HepG2 (cell line): ENCODE results near the gene RNF125. TPM values are rescaled to one million over a fixed set of nuclear protein-coding genes. Genes with fewer than 3 reads are reported as not detected.
A peak's percentile ranks its signal among the peaks of the same experiment; 100 is the strongest.

Source experiments
- ELK4 ChIP-seq: sonication (generic); formaldehyde crosslinking; IDR thresholded peaks from 2 replicates; pipeline ENCODE4 v1.9.0; 2021; ENCODE audit warnings: missing genetic modification reagents, borderline replicate concordance
- GABPA ChIP-seq, 2 experiments: IDR thresholded peaks; 2 replicates each; pipeline ENCODE4 v1.6.1; 2011 to 2016; ENCODE audit warnings: low read depth in 2 of 2, low read length in 1 of 2, missing biosample characterization in 1 of 2, missing genetic modification characterization in 1 of 2
- HIVEP1 ChIP-seq: sonication (generic); formaldehyde crosslinking; IDR thresholded peaks from 2 replicates; pipeline ENCODE4 v1.4.0; 2020; ENCODE audit warnings: mild to moderate bottlenecking, missing genetic modification reagents
- MAF1 ChIP-seq: sonication (generic); formaldehyde crosslinking; IDR thresholded peaks from 2 replicates; pipeline ENCODE4 v1.5.0; 2020; ENCODE audit warnings: missing genetic modification reagents, borderline replicate concordance
- MEIS1 ChIP-seq: sonication (generic); formaldehyde crosslinking; IDR thresholded peaks from 2 replicates; pipeline ENCODE4 v1.9.0; 2021; ENCODE audit warnings: mild to moderate bottlenecking, missing genetic modification reagents, moderate library complexity, borderline replicate concordance
- NFAT5 ChIP-seq: sonication (generic); formaldehyde crosslinking; IDR thresholded peaks from 2 replicates; pipeline ENCODE4 v1.4.0; 2020; ENCODE audit warnings: missing genetic modification reagents
- RFXAP ChIP-seq: sonication (generic); formaldehyde crosslinking; IDR thresholded peaks from 2 replicates; pipeline ENCODE4 v1.4.0; 2020; ENCODE audit warnings: missing genetic modification reagents, borderline replicate concordance
- SMAD3 ChIP-seq: sonication (generic); formaldehyde crosslinking; IDR thresholded peaks from 2 replicates; pipeline ENCODE4 v1.4.0; 2020; ENCODE audit warnings: missing genetic modification reagents
- SOX13 ChIP-seq, 3 experiments: fragments of 450-650 bp in 1 of 3; sonication (generic) in 1 of 3; formaldehyde crosslinking in 1 of 3; IDR thresholded peaks in 2 of 3; conservative IDR thresholded peaks in 1 of 3; 2 replicates each; pipeline versions ENCODE4 v1.5.0 to v1.6.1; 2016 to 2020; ENCODE audit warnings: antibody characterized with exemption in 1 of 3, mild to moderate bottlenecking in 1 of 3, missing compliant biosample characterization in 1 of 3, missing genetic modification reagents in 1 of 3, moderate library complexity in 1 of 3
- STAG1 ChIP-seq: sonication (generic); formaldehyde crosslinking; IDR thresholded peaks from 2 replicates; pipeline ENCODE4 v1.4.0; 2020; ENCODE audit warnings: missing genetic modification reagents
- TAF1 ChIP-seq: sonication (generic); formaldehyde crosslinking; IDR thresholded peaks from 2 replicates; pipeline ENCODE4 v1.4.0; 2020; ENCODE audit warnings: missing genetic modification reagents
- TRIM22 ChIP-seq: fragments of 450-650 bp; IDR thresholded peaks from 2 replicates; pipeline ENCODE4 v1.6.1; 2017
- ZMYM2 ChIP-seq: sonication (generic); formaldehyde crosslinking; IDR thresholded peaks from 2 replicates; pipeline ENCODE4 v1.8.0; 2022; ENCODE audit warnings: mild to moderate bottlenecking, missing genetic modification reagents
- ZNF329 ChIP-seq: sonication (generic); formaldehyde crosslinking; IDR thresholded peaks from 2 replicates; pipeline ENCODE4 v1.9.0; 2021; ENCODE audit warnings: low read depth, mild to moderate bottlenecking, missing genetic modification reagents
- ZNF343 ChIP-seq: sonication (generic); formaldehyde crosslinking; IDR thresholded peaks from 2 replicates; pipeline ENCODE4 v1.4.0; 2020; ENCODE audit warnings: mild to moderate bottlenecking, missing genetic modification reagents
- ZNF414 ChIP-seq: sonication (generic); formaldehyde crosslinking; IDR thresholded peaks from 2 replicates; pipeline ENCODE4 v1.5.0; 2020; ENCODE audit warnings: missing genetic modification reagents
- ZNF75D ChIP-seq: sonication (generic); formaldehyde crosslinking; IDR thresholded peaks from 2 replicates; pipeline ENCODE4 v1.8.1; 2023; ENCODE audit warnings: missing genetic modification reagents, mild to moderate bottlenecking, borderline replicate concordance
- polyA plus RNA-seq, 8 experiments: library from polyadenylated mRNA; depleted of rRNA in 3 of 8; stranded (reverse) in 7 of 8; unstranded in 1 of 8; fragments of >200 nt; fragmentation: Illumina TruSeq in 4 of 8; extraction: Trizol in 4 of 8; gene quantifications; 2 replicates each; pipeline versions ENCODE4 v1.2.1 to v1.2.3, GENCODE V29; 2011 to 2016; ENCODE audit warnings: low read depth in 4 of 8, missing spikeins in 1 of 8, mixed read lengths in 1 of 8; ENCODE audit not compliant: insufficient read depth in 1 of 8
- total RNA-seq, 5 experiments: library from RNA; depleted of rRNA; stranded (reverse); fragments of >200 nt; fragmentation: Illumina TruSeq; extraction: Trizol; gene quantifications; 2 replicates each; pipeline ENCODE4 v1.2.3, GENCODE V29; 2016; ENCODE audit warnings: low read depth in 1 of 5

The RNF125 gene
- total and polyA plus RNA-seq, 2 of the 13 experiments (the other 11 are each of a cell fraction or from before 2014, with no cell fraction given): 0.58 to 1.8 TPM

- TF ChIP-seq NFAT5 (CRISPR knock-in tag) (no peak), TAF1 (CRISPR knock-in tag) (0 out of 2 replicates have a peak, but pooled peaks have one; percentile 28), MAF1 (CRISPR knock-in tag) (no peak), HIVEP1 (CRISPR knock-in tag) (peak; percentile 34; the same call in 1 of the 2 replicates), TRIM22 (no peak), ZMYM2 (peak; percentile 36; the same call in 1 of the 2 replicates), ELK4 (CRISPR knock-in tag) (no peak), RFXAP (CRISPR knock-in tag) (no peak), STAG1 (no peak), ZNF414 (no peak), ZNF343 (CRISPR knock-in tag) (peak; percentile 76; the same call in 1 of the 2 replicates), SMAD3 (CRISPR knock-in tag) (no peak), SOX13 (IDR thresholded peaks at IDR 0.05) (no peak), SOX13 (CRISPR knock-in tag; conservative IDR thresholded peaks at IDR 0.05 in 1 of 2, IDR thresholded peaks at IDR 0.05 in 1 of 2) (no peak; a peak in 1 of 4 replicates), ZNF75D (CRISPR knock-in tag) (no peak), MEIS1 (CRISPR knock-in tag) (peak; percentile 77), GABPA (IDR thresholded peaks at IDR 0.05; ENCODE audit: low read depth, low read length) (no peak), GABPA (CRISPR knock-in tag; IDR thresholded peaks at IDR 0.05; ENCODE audit: low read depth) (no peak), ZNF329 (CRISPR knock-in tag) (peak; percentile 69)
Measured at GRCh38 chr18:32018331-32019250, at the start of gene RNF125 (continued).
